Epithelial cell of esophagus (primary cell): ENCODE data around the gene ANO10.

Source experiments
- DNase-seq: peaks from one replicate; pipeline ENCODE4 v3.0.0; 2010; ENCODE audit warnings: low read depth
- H3K4me3 ChIP-seq: 2 replicates; pipeline ENCODE4 v1.5.1; 2011; ENCODE audit warnings: mild to moderate bottlenecking, low read length, control low read depth
- CTCF ChIP-seq: IDR thresholded peaks from 2 replicates; pipeline ENCODE4 v1.5.1; 2011; ENCODE audit warnings: low read depth, mild to moderate bottlenecking, low read length, control low read depth, inconsistent platforms; ENCODE audit not compliant: insufficient read depth; ENCODE audit errors: missing control alignments

The ANO10 gene

GRCh38 chr3:43327582-43327979, 294.2 kb downstream of the ANO10 start:
- H3K4me3 ChIP-seq = no peak overlapping the region
- no peak for TF ChIP-seq CTCF

GRCh38 chr3:43326891-43327581, 294.8 kb downstream of the ANO10 start:
- no peak for DNase-seq
- no peak for TF ChIP-seq CTCF
- no peak overlapping the region for H3K4me3 ChIP-seq

More at GRCh38 chr3:43327582-43327979, 294.2 kb downstream of the ANO10 start:
- no peak for DNase-seq

- no peak overlapping the region for H3K4me3 ChIP-seq
- no peak for TF ChIP-seq CTCF
- DNase-seq = no peak
Observed at GRCh38 chr3:43323541-43323940, 298.3 kb downstream of the ANO10 start.

GRCh38 chr3:43320288-43320687, 301.5 kb downstream of the ANO10 start:
- TF ChIP-seq CTCF = no peak
- H3K4me3 ChIP-seq = no peak overlapping the region
- DNase-seq = no peak

DNA sequence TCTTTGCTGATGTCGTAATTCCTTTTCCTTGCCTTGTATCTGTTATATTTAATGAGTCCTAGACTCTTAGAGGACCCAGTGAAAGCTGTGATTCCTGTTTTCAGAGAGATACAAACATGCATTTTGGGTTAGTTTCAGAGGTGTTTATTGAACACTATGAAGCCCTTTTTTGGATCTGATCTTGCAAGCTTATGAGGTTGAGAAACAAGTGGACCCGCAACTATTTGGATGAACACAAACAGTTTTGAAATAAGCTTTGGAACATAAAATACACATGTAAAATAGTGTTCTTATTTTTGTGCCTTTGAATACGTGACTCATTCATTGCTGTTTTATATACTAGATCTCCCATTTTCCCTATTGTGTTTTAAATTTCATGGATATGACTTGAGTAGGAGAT, 302.0 kb downstream of the ANO10 start:
- no peak for TF ChIP-seq CTCF
- DNase-seq = no peak
- H3K4me3 ChIP-seq = no peak overlapping the region

DNA sequence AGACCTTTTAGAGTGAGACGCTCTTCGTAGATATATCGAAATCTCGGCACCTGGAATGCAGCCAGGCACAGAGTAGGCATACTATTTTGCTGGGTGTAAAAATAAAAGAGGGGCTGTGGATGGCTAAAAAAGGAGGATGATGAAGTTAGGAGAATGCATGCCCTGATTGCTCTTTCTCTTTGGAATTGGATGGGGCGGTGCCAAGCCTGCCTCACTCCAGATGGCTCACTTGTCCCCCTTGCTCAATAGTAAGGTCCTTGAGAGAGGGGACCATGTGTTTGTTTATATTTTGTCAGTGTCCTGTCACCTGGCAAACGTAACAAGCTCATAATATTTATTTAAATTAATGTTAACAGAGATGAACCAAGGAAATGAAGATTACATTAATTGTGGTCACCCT, 302.4 kb downstream of the ANO10 start:
- no peak for DNase-seq
- H3K4me3 ChIP-seq = no peak overlapping the region
- TF ChIP-seq CTCF = no peak

GRCh38 chr3:43317461-43318316, 304.1 kb downstream of the ANO10 start:
- no peak for DNase-seq
- no peak for TF ChIP-seq CTCF
- no peak overlapping the region for H3K4me3 ChIP-seq
